A549 (cell line): Measurements from ENCODE around the gene UQCC3. TPM values are rescaled to one million over a fixed set of nuclear protein-coding genes. Genes with fewer than 3 reads are reported as not detected.

ENCODE experiments used
- ATAC-seq, 2 experiments: fragments of 200-7000 bp in 1 of 2; fragments of >200 bp in 1 of 2; cut with Nextera tagmentation in 1 of 2; cut with Tn5 transposase in 1 of 2; 3 replicates each; pipeline versions ENCODE4 v1.8.0 to v1.9.1; 2018 to 2020; ENCODE audit warnings: mild to moderate bottlenecking in 1 of 2, moderate library complexity in 1 of 2
- CTCF ChIA-PET: fragments of 300-600 bp; sonication (Branson Sonifier 250); formaldehyde crosslinking; extraction: SDS; loops from one replicate; lab custom pipeline; 2021; ENCODE audit warnings: antibody characterized with exemption, inconsistent platforms; lab: Yijun Ruan, JAX
- POLR2A ChIA-PET: fragments of 350-600 bp; formaldehyde crosslinking; extraction: SDS; loops from one replicate; lab custom pipeline; 2021; ENCODE audit warnings: antibody characterized with exemption, inconsistent platforms; lab: Yijun Ruan, JAX
- DNase-seq, 2 experiments: peaks; one replicate each; pipeline versions ENCODE4 v3.0.0 to v3.0.0-alpha.2; 2011 to 2016; ENCODE audit warnings: low read depth in 1 of 2, low spot score in 1 of 2
- FAIRE-seq: peaks from 2 replicates; lab custom pipeline; 2011; peaks lifted over from hg19 to GRCh38; lab: Jason Lieb, UNC
- H3K27ac ChIP-seq, 2 experiments: fragments of >200 bp; sonication (Bioruptor Twin); formaldehyde crosslinking; 3 replicates each; pipeline ENCODE4 v1.5.1; 2016 to 2017
- H3K4me1 ChIP-seq: fragments of >200 bp; sonication (Bioruptor Twin); formaldehyde crosslinking; 3 replicates; pipeline ENCODE4 v1.6.1; 2016
- H3K4me2 ChIP-seq: fragments of >200 bp; sonication (Bioruptor Twin); formaldehyde crosslinking; 3 replicates; pipeline ENCODE4 v1.6.1; 2016
- H3K4me3 ChIP-seq: fragments of >200 bp; sonication (Bioruptor Twin); formaldehyde crosslinking; 3 replicates; pipeline ENCODE4 v1.5.1; 2016
- H3K9me3 ChIP-seq: fragments of >200 bp; sonication (Bioruptor Twin); formaldehyde crosslinking; 3 replicates; pipeline ENCODE4 v1.6.1; 2016
- BCL3 ChIP-seq: fragments of >200 bp; sonication (Bioruptor Twin); formaldehyde crosslinking; IDR thresholded peaks from 3 replicates; pipeline ENCODE4 v1.6.1; 2016
- BHLHE40 ChIP-seq: IDR thresholded peaks from 2 replicates; pipeline ENCODE4 v1.6.1; 2012; ENCODE audit warnings: low read depth, low read length, inconsistent platforms
- CBX2 ChIP-seq: fragments of 200-600 bp; sonication (generic); IDR thresholded peaks from 2 replicates; pipeline ENCODE4 v1.6.1; 2016; ENCODE audit warnings: low read depth, mild to moderate bottlenecking, borderline replicate concordance
- CBX8 ChIP-seq: fragments of 200-600 bp; sonication (generic); IDR thresholded peaks from 2 replicates; pipeline ENCODE4 v1.6.1; 2016
- CHD2 ChIP-seq: fragments of 150-350 bp; IDR thresholded peaks from 2 replicates; pipeline ENCODE4 v1.6.1; 2014; ENCODE audit warnings: low read length; ENCODE audit not compliant: partially characterized antibody
- E2F6 ChIP-seq: IDR thresholded peaks from 2 replicates; pipeline ENCODE4 v1.6.1; 2012; ENCODE audit warnings: low read depth, borderline replicate concordance
- EHMT2 ChIP-seq: fragments of 200-600 bp; sonication (generic); IDR thresholded peaks from 2 replicates; pipeline ENCODE4 v1.6.1; 2016; ENCODE audit warnings: antibody characterized with exemption, low read depth, mild to moderate bottlenecking, moderate library complexity
- ELK1 ChIP-seq: fragments of 150-350 bp; IDR thresholded peaks from 2 replicates; pipeline ENCODE4 v1.6.1; 2014; ENCODE audit warnings: low read depth, mild to moderate bottlenecking, low read length
- FOSL2 ChIP-seq, 2 experiments: fragments of 450-650 bp in 1 of 2; fragments of >200 bp in 1 of 2; sonication (Bioruptor Twin) in 1 of 2; formaldehyde crosslinking; IDR thresholded peaks; 2 replicates each; pipeline versions ENCODE4 v1.5.0 to v1.6.1; 2016 to 2020; ENCODE audit warnings: mild to moderate bottlenecking in 1 of 2, moderate library complexity in 1 of 2
- FOXS1 ChIP-seq: fragments of 250-450 bp; sonication (Bioruptor Pico); IDR thresholded peaks from 2 replicates; pipeline ENCODE4 v1.5.0; 2020; ENCODE audit warnings: mild to moderate bottlenecking, moderate library complexity
- HOXB13 ChIP-seq: fragments of 250-450 bp; sonication (Bioruptor Pico); IDR thresholded peaks from 2 replicates; pipeline ENCODE4 v1.5.0; 2020; ENCODE audit warnings: low read depth, mild to moderate bottlenecking, moderate library complexity
- HOXB5 ChIP-seq: fragments of 250-450 bp; sonication (Bioruptor Pico); IDR thresholded peaks from 2 replicates; pipeline ENCODE4 v1.5.0; 2020; ENCODE audit warnings: mild to moderate bottlenecking, moderate library complexity
- KDM1A ChIP-seq: fragments of 200-600 bp; sonication (generic); IDR thresholded peaks from 2 replicates; pipeline ENCODE4 v1.6.1; 2016; ENCODE audit warnings: low read depth, mild to moderate bottlenecking
- MAFK ChIP-seq: fragments of 450-650 bp; IDR thresholded peaks from 2 replicates; pipeline ENCODE4 v1.6.1; 2014; ENCODE audit not compliant: partially characterized antibody
- NPAS2 ChIP-seq: fragments of 250-450 bp; sonication (Bioruptor Pico); IDR thresholded peaks from 2 replicates; pipeline ENCODE4 v1.8.0; 2022; ENCODE audit warnings: mild to moderate bottlenecking, moderate library complexity, borderline replicate concordance
- POLR2A ChIP-seq: IDR thresholded peaks from 2 replicates; pipeline ENCODE4 v1.6.1; 2012; ENCODE audit warnings: mild to moderate bottlenecking, low read length
- RCOR1 ChIP-seq: fragments of 150-350 bp; IDR thresholded peaks from 2 replicates; pipeline ENCODE4 v1.6.1; 2014; ENCODE audit warnings: antibody characterized with exemption, low read length, low read depth
- REST ChIP-seq: fragments of 200-600 bp; sonication (generic); IDR thresholded peaks from 2 replicates; pipeline ENCODE4 v1.6.1; 2016; ENCODE audit warnings: antibody characterized with exemption, mild to moderate bottlenecking, moderate library complexity
- SMC3 ChIP-seq: fragments of >200 bp; sonication (Bioruptor Twin); formaldehyde crosslinking; IDR thresholded peaks from 3 replicates; pipeline ENCODE4 v1.6.1; 2018; ENCODE audit warnings: inconsistent platforms
- SREBF2 ChIP-seq: fragments of 450-650 bp; IDR thresholded peaks from 2 replicates; pipeline ENCODE4 v1.6.1; 2014; ENCODE audit warnings: mild to moderate bottlenecking, moderate library complexity
- TP53 ChIP-seq: fragments of 250-450 bp; sonication (Bioruptor Pico); IDR thresholded peaks from 2 replicates; pipeline ENCODE4 v1.5.0; 2021; ENCODE audit warnings: mild to moderate bottlenecking, moderate library complexity
- ZFP36 ChIP-seq: fragments of 450-650 bp; IDR thresholded peaks from 2 replicates; pipeline ENCODE4 v1.6.1; 2014; ENCODE audit warnings: borderline replicate concordance; ENCODE audit not compliant: partially characterized antibody
- ZSCAN20 ChIP-seq: fragments of 250-450 bp; sonication (Bioruptor Pico); IDR thresholded peaks from 2 replicates; pipeline ENCODE4 v1.8.0; 2022; ENCODE audit warnings: mild to moderate bottlenecking, moderate library complexity
- WGBS: methylation state at CpG from one replicate; pipeline ENCODE4 v1.1.6; 2017; ENCODE audit errors: missing lambda C conversion rate; 5-methylcytosine and 5-hydroxymethylcytosine counted together
- polyA plus RNA-seq, 4 experiments: library from polyadenylated mRNA; depleted of rRNA in 3 of 4; stranded (reverse); fragments of >200 nt; fragmentation: RNase III in 1 of 4; extraction: RNeasy Plus Mini Kit Qiagen cat#74134 plus additional on column Dnase treatment in 1 of 4; gene quantifications; 2 replicates in 3 of 4; 3 replicates in 1 of 4; pipeline ENCODE4 v1.2.3, GENCODE V29; 2011 to 2017

Gene UQCC3
- polyA plus RNA-seq, 2 of the 4 experiments (the other 2 are of a cell fraction) = 20.2 to 27.8 TPM

- DNase-seq (no peak), FAIRE-seq (no peak), ATAC-seq (no peak)
- no peaks in the 10 kb centered on the region for H3K4me1 ChIP-seq
- POLR2A ChIA-PET = no interaction called here
- no peak overlapping the region for H3K4me3 ChIP-seq
- CTCF ChIA-PET = interaction anchor here (0.7 to 2.1 kb wide), 3 partner anchors 17 to 89 kb away, joined by 3 to 6 read pairs (median 3); no protein-coding TSS in a partner anchor
- 88% methylated on average over 6 of the region's 6 CpGs for WGBS
- H3K4me2 ChIP-seq = no peak overlapping the region
- no peaks in the 10 kb centered on the region for H3K9me3 ChIP-seq
- H3K27ac ChIP-seq = no peak overlapping the region
- TF ChIP-seq BHLHE40 (no peak), SMC3 (no peak), ZFP36 (no peak), BCL3 (no peak), RCOR1 (no peak), FOSL2 (IDR thresholded peaks at IDR 0.05) (no peak), FOSL2 (CRISPR knock-in tag; IDR thresholded peaks at IDR 0.05) (no peak), HOXB13 (CRISPR knock-in tag) (no peak), SREBF2 (no peak), POLR2A (no peak), FOXS1 (CRISPR knock-in tag) (no peak), REST (no peak), E2F6 (no peak), CHD2 (no peak), HOXB5 (CRISPR knock-in tag) (no peak), CBX8 (no peak)
Measured at GRCh38 chr11:62632492-62632891, 39.0 kb upstream of the UQCC3 start.

GRCh38 chr11:62644220-62644619, 27.3 kb upstream of the UQCC3 start:
- no peak for ATAC-seq
- H3K27ac ChIP-seq = no peak overlapping the region
- H3K4me2 ChIP-seq = peak overlapping the region; percentile 96; the same call in 1 of the 3 replicates
- TF ChIP-seq HOXB5 (CRISPR knock-in tag) = no peak
- TF ChIP-seq TP53 (CRISPR knock-in tag) = no peak
- no peak for DNase-seq
- H3K4me1 ChIP-seq = peaks cover 15% of the 10 kb centered on the region
- ChIA-PET POLR2A (interaction anchor here (1.1 to 1.5 kb wide), 2 partner anchors 9 to 23 kb away, joined by 4 to 5 read pairs; partner anchors contain the start of genes B3GAT3 and INTS5), CTCF (interaction anchor here (0.6 to 0.7 kb wide), 2 partner anchors 22 to 101 kb away, joined by 3 read pairs; partner anchors contain the start of gene B3GAT3)
- H3K4me3 ChIP-seq = no peak overlapping the region
- H3K9me3 ChIP-seq = no peaks in the 10 kb centered on the region
- WGBS = 92% methylated on average over 8 of the region's 8 CpGs
- FAIRE-seq = no peak

- no peak for FAIRE-seq
- Histone ChIP-seq H3K4me2 (peak overlapping the region; percentile 96), H3K4me1 (peaks cover 15% of the 10 kb centered on the region)
- WGBS = 28% methylated on average over 11 of the region's 11 CpGs
- DNase-seq = no peak
- peak in 1 of 2 experiments; percentile 2; a peak in 3 of 6 replicates for ATAC-seq
- no peak for TF ChIP-seq NPAS2 (CRISPR knock-in tag)
- TF ChIP-seq ELK1 = no peak
- TF ChIP-seq TP53 (CRISPR knock-in tag) = no peak
- no peak for TF ChIP-seq EHMT2
- TF ChIP-seq KDM1A = no peak
- TF ChIP-seq SREBF2 = no peak
- no peak for TF ChIP-seq MAFK
- TF ChIP-seq ZSCAN20 = no peak
- no peak for TF ChIP-seq ZFP36
- no peak for TF ChIP-seq CBX2
- TF ChIP-seq RCOR1 = no peak
- no peak for TF ChIP-seq FOXS1 (CRISPR knock-in tag)
- TF ChIP-seq, all 56 proteins: peak for 0
- POLR2A ChIA-PET = interaction anchor here (0.7 to 2.0 kb wide), 6 partner anchors 10 to 82 kb away, joined by 3 to 35 read pairs (median 12); partner anchors contain the start of genes B3GAT3, C11orf98, CSKMT and HNRNPUL2
- CTCF ChIA-PET = interaction anchor here (0.7 to 1.6 kb wide), 5 partner anchors 11 to 266 kb away, joined by 3 to 6 read pairs (median 3); partner anchors contain the start of gene EML3
- Histone ChIP-seq H3K27ac (peak overlapping the region; percentile 94 to 97), H3K4me3 (peak overlapping the region; percentile 79), H3K9me3 (no peaks in the 10 kb centered on the region)
Measured at GRCh38 chr11:62645671-62645945, 25.9 kb upstream of the UQCC3 start.
